MM.1S (cell line): Measurements from ENCODE around the gene SOX14.

Experiments
- DNase-seq: peaks from one replicate; pipeline ENCODE4 v3.0.0-alpha.2; 2015
- H2AFZ ChIP-seq: fragments of 300-600 bp; sonication (generic); 2 replicates; pipeline ENCODE4 v1.6.0; 2016; ENCODE audit warnings: antibody characterized with exemption, low read length
- H3F3A ChIP-seq: fragments of 300-600 bp; sonication (generic); 2 replicates; pipeline ENCODE4 v1.6.1; 2016; ENCODE audit warnings: mild to moderate bottlenecking, antibody characterized with exemption, low read length, moderate library complexity, mixed read lengths; ENCODE audit not compliant: insufficient read depth
- H3K27ac ChIP-seq: fragments of 300-600 bp; sonication (generic); 2 replicates; pipeline ENCODE4 v1.5.1; 2016; ENCODE audit warnings: mild to moderate bottlenecking, low read length
- H3K27me3 ChIP-seq: fragments of 300-600 bp; sonication (generic); replicated peaks from 2 replicates; pipeline ENCODE4 v1.6.0; 2016; ENCODE audit warnings: low read length; ENCODE audit not compliant: insufficient read depth
- H3K36me3 ChIP-seq: fragments of 300-600 bp; sonication (generic); replicated peaks from 2 replicates; pipeline ENCODE4 v1.6.1; 2016; ENCODE audit warnings: mild to moderate bottlenecking, low read length, mixed read lengths; ENCODE audit not compliant: insufficient read depth
- H3K4me1 ChIP-seq: fragments of 300-600 bp; sonication (generic); 2 replicates; pipeline ENCODE4 v1.6.1; 2016; ENCODE audit warnings: low read length, mixed read lengths
- H3K4me2 ChIP-seq: fragments of 300-600 bp; sonication (generic); 2 replicates; pipeline ENCODE4 v1.6.0; 2016; ENCODE audit warnings: low read depth, low read length
- H3K4me3 ChIP-seq: fragments of 300-600 bp; sonication (generic); 2 replicates; pipeline ENCODE4 v1.5.1; 2016; ENCODE audit warnings: low read length, mixed read lengths
- H3K79me2 ChIP-seq: fragments of 300-600 bp; sonication (generic); 2 replicates; pipeline ENCODE4 v1.6.1; 2016; ENCODE audit warnings: mixed run types, low read length, mixed read lengths
- H3K9ac ChIP-seq: fragments of 300-600 bp; sonication (generic); 2 replicates; pipeline ENCODE4 v1.6.1; 2016; ENCODE audit warnings: low read length, mixed read lengths
- H3K9me2 ChIP-seq: fragments of 300-600 bp; sonication (generic); replicated peaks from 2 replicates; pipeline ENCODE4 v1.6.1; 2016; ENCODE audit warnings: mild to moderate bottlenecking, low read length, mixed read lengths; ENCODE audit not compliant: insufficient read depth
- H3K9me3 ChIP-seq: fragments of 300-600 bp; sonication (generic); replicated peaks from 2 replicates; pipeline ENCODE4 v1.6.1; 2016; ENCODE audit warnings: mild to moderate bottlenecking, low read length, mixed read lengths; ENCODE audit not compliant: insufficient read depth
- H4K20me1 ChIP-seq: fragments of 300-600 bp; sonication (generic); 2 replicates; pipeline ENCODE4 v1.6.1; 2016; ENCODE audit warnings: mild to moderate bottlenecking, low read length, moderate library complexity, mixed read lengths; ENCODE audit not compliant: insufficient read depth
- CTCF ChIP-seq: fragments of 300-600 bp; sonication (generic); IDR thresholded peaks from 2 replicates; pipeline ENCODE4 v1.5.1; 2016; ENCODE audit warnings: antibody characterized with exemption, low read length, mixed read lengths
- EZH2 ChIP-seq: fragments of 300-600 bp; sonication (generic); optimal IDR thresholded peaks from 2 replicates; pipeline ENCODE3; 2017; ENCODE audit warnings: low read depth, mild to moderate bottlenecking, antibody characterized with exemption, low read length, mixed read lengths
- EZH2phosphoT487 ChIP-seq: fragments of 300-600 bp; sonication (generic); IDR thresholded peaks from 2 replicates; pipeline ENCODE4 v1.6.1; 2018; ENCODE audit warnings: antibody characterized with exemption, low read length

Gene SOX14

GRCh38 chr3:137767538-137768360 lies 3.6 kb downstream of the SOX14 start:
- Histone ChIP-seq H3K9me3 (no peaks in the 10 kb centered on the region), H2AFZ (no peak overlapping the region), H4K20me1 (no peaks in the 10 kb centered on the region), H3K4me2 (no peak overlapping the region), H3K4me1 (no peaks in the 10 kb centered on the region), H3K9ac (no peak overlapping the region), H3K36me3 (no peaks in the 10 kb centered on the region), H3K9me2 (no peaks in the 10 kb centered on the region), H3K79me2 (no peaks in the 10 kb centered on the region), H3F3A (no peaks in the 10 kb centered on the region), H3K27ac (no peak overlapping the region), H3K4me3 (no peak overlapping the region), H3K27me3 (peaks cover 25% of the 10 kb centered on the region)
- no peak for DNase-seq
- no peak for TF ChIP-seq EZH2
- TF ChIP-seq EZH2phosphoT487, result no peak
- no peak for TF ChIP-seq CTCF

- Histone ChIP-seq H3K9ac (no peak overlapping the region), H3K79me2 (no peaks in the 10 kb centered on the region), H3K4me1 (no peaks in the 10 kb centered on the region), H2AFZ (no peak overlapping the region), H3F3A (no peaks in the 10 kb centered on the region), H3K36me3 (no peaks in the 10 kb centered on the region), H3K9me2 (no peaks in the 10 kb centered on the region), H3K4me3 (no peak overlapping the region), H3K9me3 (no peaks in the 10 kb centered on the region), H4K20me1 (no peaks in the 10 kb centered on the region), H3K4me2 (no peak overlapping the region), H3K27me3 (peaks cover 25% of the 10 kb centered on the region), H3K27ac (no peak overlapping the region)
- DNase-seq, result no peak
- TF ChIP-seq EZH2phosphoT487 (no peak), EZH2 (no peak), CTCF (no peak)
Observed at GRCh38 chr3:137768361-137769321, 4.5 kb downstream of the SOX14 start.

GRCh38 chr3:137769322-137770065 lies 5.4 kb downstream of the SOX14 start:
- Histone ChIP-seq H3K36me3 (no peaks in the 10 kb centered on the region), H3K27me3 (peaks cover 25% of the 10 kb centered on the region), H3K4me3 (no peak overlapping the region), H3F3A (no peaks in the 10 kb centered on the region), H3K9me3 (no peaks in the 10 kb centered on the region), H3K4me2 (no peak overlapping the region), H3K9me2 (no peaks in the 10 kb centered on the region), H3K27ac (no peak overlapping the region), H2AFZ (no peak overlapping the region), H4K20me1 (no peaks in the 10 kb centered on the region), H3K4me1 (no peaks in the 10 kb centered on the region), H3K9ac (no peak overlapping the region), H3K79me2 (no peaks in the 10 kb centered on the region)
- DNase-seq, result no peak
- TF ChIP-seq EZH2phosphoT487, result no peak
- TF ChIP-seq CTCF, result no peak
- no peak for TF ChIP-seq EZH2
